ENCODE measurements around the gene FTCD. TPM values are rescaled to one million over a fixed set of nuclear protein-coding genes. Genes with fewer than 3 reads are reported as not detected.
"Not testable (repeated sequence)": the region's sequence is repeated elsewhere in the genome, so short reads cannot be mapped to it uniquely, and the experiment has no call there.

Gene FTCD
- total and polyA plus RNA-seq, 2 experiments from 2014 or later: 18.9 to 27.4 TPM

GRCh38 chr21:46150073-46150472 is 5.3 kb downstream of the FTCD start:
- no peaks in the 10 kb centered on the region for H3K9me3 ChIP-seq (ENCODE audit: low read depth)
- H3K27me3 ChIP-seq: no peaks in the 10 kb centered on the region
- H3K27ac ChIP-seq: no peak overlapping the region
- no peak for TF ChIP-seq CTCF (IDR thresholded peaks at IDR 0.05; ENCODE audit: low read depth, low read length)
- no peak overlapping the region for H3K4me3 ChIP-seq
- no peak for DNase-seq (ENCODE audit: low read depth in 1 of 2, low spot score in 1 of 2)
- peaks cover 30% of the 10 kb centered on the region for H3K4me1 ChIP-seq (ENCODE audit: low read depth)
- H3K36me3 ChIP-seq: no peaks in the 10 kb centered on the region

- H3K4me1 ChIP-seq (ENCODE audit: low read depth): peaks cover 26% of the 10 kb centered on the region
- DNase-seq (ENCODE audit: low read depth in 1 of 2, low spot score in 1 of 2): no peak
- no peaks in the 10 kb centered on the region for H3K9me3 ChIP-seq (ENCODE audit: low read depth)
- TF ChIP-seq CTCF (IDR thresholded peaks at IDR 0.05; ENCODE audit: low read depth, low read length): no peak
- no peak overlapping the region for H3K4me3 ChIP-seq
- no peaks in the 10 kb centered on the region for H3K27me3 ChIP-seq
- H3K36me3 ChIP-seq: no peaks in the 10 kb centered on the region
- no peak overlapping the region for H3K27ac ChIP-seq
Measured at GRCh38 chr21:46149205-46149901, 6.0 kb downstream of the FTCD start.

GRCh38 chr21:46148106-46148505 is 7.3 kb downstream of the FTCD start:
- Histone ChIP-seq H3K27ac (no peak overlapping the region), H3K4me3 (no peak overlapping the region), H3K27me3 (no peaks in the 10 kb centered on the region), H3K4me1 (ENCODE audit: low read depth) (peaks cover 13% of the 10 kb centered on the region), H3K36me3 (no peaks in the 10 kb centered on the region), H3K9me3 (ENCODE audit: low read depth) (no peaks in the 10 kb centered on the region)
- no peak for DNase-seq (ENCODE audit: low read depth in 1 of 2, low spot score in 1 of 2)
- TF ChIP-seq CTCF (IDR thresholded peaks at IDR 0.05; ENCODE audit: low read depth, low read length): no peak

- DNase-seq (ENCODE audit: low read depth in 1 of 2, low spot score in 1 of 2): peak; percentile 52 to 58
Measured at GRCh38 chr21:46147429-46147828, 8.0 kb downstream of the FTCD start.

GRCh38 chr21:46146856-46147255 is 8.5 kb downstream of the FTCD start:
- H3K4me3 ChIP-seq: no peak overlapping the region
- H3K4me1 ChIP-seq (ENCODE audit: low read depth): peaks cover 5% of the 10 kb centered on the region
- H3K27me3 ChIP-seq: peaks cover 5% of the 10 kb centered on the region
- DNase-seq (ENCODE audit: low read depth in 1 of 2, low spot score in 1 of 2): no peak
- no peaks in the 10 kb centered on the region for H3K9me3 ChIP-seq (ENCODE audit: low read depth)
- TF ChIP-seq CTCF (IDR thresholded peaks at IDR 0.05; ENCODE audit: low read depth, low read length): no peak
- H3K27ac ChIP-seq: peak overlapping the region; percentile 50
- H3K36me3 ChIP-seq: no peaks in the 10 kb centered on the region

More at GRCh38 chr21:46147429-46147828, 8.0 kb downstream of the FTCD start:
- H3K4me3 ChIP-seq; H3K9me3 ChIP-seq (ENCODE audit: low read depth); H3K36me3 ChIP-seq; H3K4me1 ChIP-seq (ENCODE audit: low read depth); H3K27me3 ChIP-seq: not testable (repeated sequence)
- peak; percentile 69 for TF ChIP-seq CTCF (IDR thresholded peaks at IDR 0.05; ENCODE audit: low read depth, low read length)
- H3K27ac ChIP-seq: peak overlapping the region; percentile 50
